PC-9 (cell line): ENCODE measurements around the gene MPL. TPM values are rescaled to one million over a fixed set of nuclear protein-coding genes. Genes with fewer than 3 reads are reported as not detected.

Experiments used
- BruUV-seq: library from RNA; stranded (reverse); fragments of 400-500 nt; replicated peaks from 2 replicates; lab custom pipeline; 2021; lab: Mats Ljungman, UMichigan
- CTCF ChIA-PET: fragments of 300-600 bp; sonication (Branson Sonifier 250); formaldehyde crosslinking; loops from one replicate; lab custom pipeline; 2022; ENCODE audit warnings: antibody characterized with exemption; lab: Charles Lee
- POLR2A ChIA-PET: fragments of 300-600 bp; sonication (Branson Sonifier 250); formaldehyde crosslinking; loops from one replicate; lab custom pipeline; 2022; ENCODE audit warnings: antibody characterized with exemption; ENCODE audit not compliant: unreplicated experiment; lab: Charles Lee
- DNase-seq, 2 experiments: peaks; one replicate each; pipeline versions ENCODE4 v3.0.0 to v3.0.0-alpha.2; 2015 to 2022; ENCODE audit warnings: mixed read lengths in 1 of 2
- H2AFZ ChIP-seq: fragments of 200-600 bp; sonication (generic); 2 replicates; pipeline ENCODE4 v1.8.1; 2017; ENCODE audit warnings: antibody characterized with exemption
- H3F3A ChIP-seq: fragments of 200-600 bp; sonication (generic); 2 replicates; pipeline ENCODE4 v1.8.1; 2017; ENCODE audit warnings: antibody characterized with exemption, mild to moderate bottlenecking, low read depth; ENCODE audit not compliant: insufficient read depth
- H3K27ac ChIP-seq: fragments of 200-600 bp; sonication (generic); 2 replicates; pipeline ENCODE4 v1.6.1; 2016; ENCODE audit warnings: mixed run types
- H3K27me3 ChIP-seq: fragments of 200-600 bp; sonication (generic); 2 replicates; pipeline ENCODE4 v1.6.1; 2016; ENCODE audit warnings: low read depth, mixed run types; ENCODE audit not compliant: insufficient read depth
- H3K36me3 ChIP-seq: fragments of 200-600 bp; sonication (generic); 2 replicates; pipeline ENCODE4 v1.6.1; 2016; ENCODE audit warnings: low read depth, mixed run types
- H3K4me1 ChIP-seq: fragments of 200-600 bp; sonication (generic); replicated peaks from 2 replicates; pipeline ENCODE4 v1.6.1; 2016; ENCODE audit warnings: mixed run types; ENCODE audit not compliant: insufficient read depth
- H3K4me2 ChIP-seq: fragments of 200-600 bp; sonication (generic); 2 replicates; pipeline ENCODE4 v1.6.1; 2017; ENCODE audit warnings: mixed run types
- H3K4me3 ChIP-seq: fragments of 200-600 bp; sonication (generic); 2 replicates; pipeline ENCODE4 v1.6.1; 2016; ENCODE audit warnings: mixed run types
- H3K79me2 ChIP-seq: fragments of 200-600 bp; sonication (generic); 2 replicates; pipeline ENCODE4 v1.6.1; 2017; ENCODE audit warnings: low read depth, mixed run types
- H3K9me2 ChIP-seq: fragments of 200-600 bp; sonication (generic); 2 replicates; pipeline ENCODE4 v1.8.1; 2017; ENCODE audit warnings: mild to moderate bottlenecking; ENCODE audit not compliant: insufficient read depth
- H3K9me3 ChIP-seq: fragments of 200-600 bp; sonication (generic); 2 replicates; pipeline ENCODE4 v1.8.1; 2016; ENCODE audit warnings: low read depth; ENCODE audit not compliant: insufficient read depth
- H4K20me1 ChIP-seq: fragments of 200-600 bp; sonication (generic); 2 replicates; pipeline ENCODE4 v1.8.1; 2017; ENCODE audit not compliant: insufficient read depth
- EZH2 ChIP-seq: fragments of 200-600 bp; sonication (generic); IDR thresholded peaks from 2 replicates; pipeline ENCODE4 v1.8.0; 2017; ENCODE audit warnings: antibody characterized with exemption, low read depth
- intact Hi-C: fragments of 100-400 bp; cut with micrococcal nuclease; formaldehyde crosslinking; loops from one replicate; pipeline ENCODE4 v1.10.0; 2022; ENCODE audit not compliant: unreplicated experiment
- total RNA-seq: library from RNA; stranded (reverse); gene quantifications from 2 replicates; pipeline ENCODE4 v1.2.3, GENCODE V29; 2021
- TF ChIP-seq, protein P1 (sequence below): fragments of 200-600 bp; sonication (generic); conservative IDR thresholded peaks from 2 replicates; pipeline ENCODE4 v1.6.1; 2017; ENCODE audit warnings: mixed run types, antibody characterized with exemption, mild to moderate bottlenecking, moderate library complexity

Gene MPL
- total RNA-seq, 1 experiment from 2014 or later: 0.76 TPM

DNA sequence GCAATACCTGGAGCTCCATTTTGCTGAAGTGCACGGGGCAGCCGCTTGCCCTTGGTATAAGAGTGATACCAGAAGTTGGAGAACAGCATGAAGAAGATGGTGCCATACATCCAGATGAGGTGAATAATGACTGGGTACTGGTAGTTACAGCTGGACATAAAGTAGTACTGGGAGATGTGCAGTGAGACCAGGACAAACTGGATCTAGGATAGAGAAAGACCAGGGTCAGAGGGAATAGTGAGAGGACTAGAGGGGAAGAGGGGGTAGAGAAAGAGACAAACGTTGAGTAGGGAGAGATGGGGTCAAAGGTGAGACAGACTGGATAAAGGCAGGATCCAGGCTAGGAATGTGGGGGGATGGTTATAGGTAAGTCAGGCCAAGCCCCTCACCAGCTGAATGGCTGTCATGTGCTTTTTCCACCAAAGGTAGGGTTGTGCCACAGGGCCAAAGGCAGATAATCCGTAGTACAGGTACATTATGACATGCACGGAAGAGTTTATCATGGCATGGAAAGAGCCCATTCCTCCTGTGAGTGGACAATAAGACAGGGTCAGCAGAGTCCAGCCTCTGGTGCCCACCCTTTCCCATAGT is 26.4 kb downstream of the MPL start:
- intact Hi-C loops: no loop called here
- POLR2A ChIA-PET: interaction anchor here (0.5 to 0.7 kb wide), 2 partner anchors 10 to 223 kb away, joined by 4 to 8 read pairs; no protein-coding TSS in a partner anchor
- BruUV-seq: no TSS peak
- peaks cover 38% of the 10 kb centered on the region for H3K36me3 ChIP-seq
- H2AFZ ChIP-seq: no peak overlapping the region
- no peak overlapping the region for H3K4me3 ChIP-seq
- peaks cover 82% of the 10 kb centered on the region for H3K79me2 ChIP-seq
- CTCF ChIA-PET: no interaction called here
- H3K27ac ChIP-seq: peak overlapping the region; percentile 18; the same call in 1 of the 2 replicates
- DNase-seq: no peak
- no peaks in the 10 kb centered on the region for H3K9me2 ChIP-seq
- peaks cover 79% of the 10 kb centered on the region for H3F3A ChIP-seq
- peaks cover 62% of the 10 kb centered on the region for H3K4me1 ChIP-seq
- H3K27me3 ChIP-seq: no peaks in the 10 kb centered on the region
- TF ChIP-seq, protein P1, sequence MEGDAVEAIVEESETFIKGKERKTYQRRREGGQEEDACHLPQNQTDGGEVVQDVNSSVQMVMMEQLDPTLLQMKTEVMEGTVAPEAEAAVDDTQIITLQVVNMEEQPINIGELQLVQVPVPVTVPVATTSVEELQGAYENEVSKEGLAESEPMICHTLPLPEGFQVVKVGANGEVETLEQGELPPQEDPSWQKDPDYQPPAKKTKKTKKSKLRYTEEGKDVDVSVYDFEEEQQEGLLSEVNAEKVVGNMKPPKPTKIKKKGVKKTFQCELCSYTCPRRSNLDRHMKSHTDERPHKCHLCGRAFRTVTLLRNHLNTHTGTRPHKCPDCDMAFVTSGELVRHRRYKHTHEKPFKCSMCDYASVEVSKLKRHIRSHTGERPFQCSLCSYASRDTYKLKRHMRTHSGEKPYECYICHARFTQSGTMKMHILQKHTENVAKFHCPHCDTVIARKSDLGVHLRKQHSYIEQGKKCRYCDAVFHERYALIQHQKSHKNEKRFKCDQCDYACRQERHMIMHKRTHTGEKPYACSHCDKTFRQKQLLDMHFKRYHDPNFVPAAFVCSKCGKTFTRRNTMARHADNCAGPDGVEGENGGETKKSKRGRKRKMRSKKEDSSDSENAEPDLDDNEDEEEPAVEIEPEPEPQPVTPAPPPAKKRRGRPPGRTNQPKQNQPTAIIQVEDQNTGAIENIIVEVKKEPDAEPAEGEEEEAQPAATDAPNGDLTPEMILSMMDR: no peak
- TF ChIP-seq EZH2: no peak
- H4K20me1 ChIP-seq: 0 out of 2 replicates have a peak, but pooled peaks cover 3% of the 10 kb centered on the region
- 0 out of 2 replicates have a peak overlapping the region, but pooled peaks have one; percentile 2 for H3K4me2 ChIP-seq
- H3K9me3 ChIP-seq: no peaks in the 10 kb centered on the region

DNA sequence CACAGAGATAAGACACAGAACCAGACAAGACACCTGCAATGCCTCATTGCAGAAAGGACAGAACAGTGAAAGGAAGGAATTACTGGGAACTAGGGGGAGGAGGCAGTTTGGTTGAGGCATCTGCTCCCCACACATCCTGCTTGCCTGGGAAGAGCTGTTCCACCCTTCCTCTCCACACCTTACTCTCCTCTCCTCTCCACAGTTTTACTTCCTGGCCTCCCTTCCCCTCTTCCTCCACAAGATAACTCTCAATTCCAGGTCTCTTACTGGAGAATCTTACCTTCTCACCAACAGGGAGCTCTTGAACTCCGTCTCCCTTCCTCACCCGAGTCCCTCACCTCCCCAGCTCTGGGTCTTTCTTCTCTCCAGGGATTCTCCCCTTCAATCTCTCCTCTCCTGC is 28.1 kb downstream of the MPL start:
- Histone ChIP-seq H3K79me2 (peaks cover 82% of the 10 kb centered on the region), H3K4me1 (peaks cover 65% of the 10 kb centered on the region), H3K27ac (peak overlapping the region; percentile 89; the same call in 1 of the 2 replicates), H3K27me3 (no peaks in the 10 kb centered on the region), H3K4me2 (peak overlapping the region; percentile 92), H2AFZ (no peak overlapping the region), H3K9me2 (no peaks in the 10 kb centered on the region), H3F3A (peaks cover 81% of the 10 kb centered on the region), H3K4me3 (peak overlapping the region; percentile 99), H4K20me1 (0 out of 2 replicates have a peak, but pooled peaks cover 3% of the 10 kb centered on the region), H3K36me3 (peaks cover 37% of the 10 kb centered on the region), H3K9me3 (no peaks in the 10 kb centered on the region)
- DNase-seq: no peak
- intact Hi-C loops: loop anchor here (1.0 to 5.0 kb wide), 6 partner anchors 7 to 428 kb away; partner anchors contain the start of genes C1orf210, CDC20, MED8 and SZT2
- ChIA-PET CTCF (no interaction called here), POLR2A (interaction anchor here (0.6 to 0.7 kb wide), 4 partner anchors 8 to 393 kb away, joined by 3 to 9 read pairs (median 3); no protein-coding TSS in a partner anchor)
- no TSS peak for BruUV-seq
- TF ChIP-seq, protein P1: no peak
- no peak for TF ChIP-seq EZH2

DNA sequence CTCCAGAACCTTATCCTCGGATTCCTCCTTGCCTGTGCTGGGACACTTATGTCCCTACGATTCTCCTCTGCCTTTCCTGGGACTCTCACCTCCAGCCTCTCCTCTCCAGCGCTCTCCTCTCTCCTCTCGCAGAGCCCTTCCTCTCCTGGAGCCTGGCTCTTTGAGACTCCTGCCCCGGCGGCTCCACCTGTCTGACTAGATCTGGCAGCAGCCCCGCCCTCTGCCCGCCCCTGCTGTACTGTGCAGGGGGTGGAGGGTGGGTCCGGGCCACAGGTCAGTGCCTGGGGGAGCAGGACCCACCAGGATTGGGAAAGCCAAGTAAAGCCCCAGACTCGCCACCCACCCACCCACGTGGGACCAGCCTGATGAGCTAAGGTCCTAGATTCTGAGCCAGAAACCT is 28.6 kb downstream of the MPL start:
- H3K4me2 ChIP-seq: peak overlapping the region; percentile 92
- TF ChIP-seq EZH2: no peak
- TF ChIP-seq, protein P1: no peak
- no peaks in the 10 kb centered on the region for H3K27me3 ChIP-seq
- 0 out of 2 replicates have a peak, but pooled peaks cover 3% of the 10 kb centered on the region for H4K20me1 ChIP-seq
- POLR2A ChIA-PET: interaction anchor here (0.6 kb wide), 4 partner anchors 8 to 393 kb away, joined by 3 to 4 read pairs (median 3); no protein-coding TSS in a partner anchor
- H3K4me1 ChIP-seq: peaks cover 65% of the 10 kb centered on the region
- peak; percentile 73 to 88 for DNase-seq
- BruUV-seq: no TSS peak
- H3K27ac ChIP-seq: peak overlapping the region; percentile 89
- no peaks in the 10 kb centered on the region for H3K9me3 ChIP-seq
- H3K79me2 ChIP-seq: peaks cover 82% of the 10 kb centered on the region
- H3F3A ChIP-seq: peaks cover 85% of the 10 kb centered on the region
- no peaks in the 10 kb centered on the region for H3K9me2 ChIP-seq
- H3K4me3 ChIP-seq: peak overlapping the region; percentile 99
- CTCF ChIA-PET: no interaction called here
- intact Hi-C loops: loop anchor here (1.0 to 5.0 kb wide), 6 partner anchors 8 to 429 kb away; partner anchors contain the start of genes C1orf210, CDC20, MED8 and SZT2
- no peak overlapping the region for H2AFZ ChIP-seq
- H3K36me3 ChIP-seq: peaks cover 32% of the 10 kb centered on the region
